ENCODE measurements around the gene PTPN5.
"Not testable (repeated sequence)": the region's sequence is repeated elsewhere in the genome, so short reads cannot be mapped to it uniquely, and the experiment has no call there.

Gene PTPN5

GRCh38 chr11:18706330-18707243 is 85.0 kb downstream of the PTPN5 start:
- peak; percentile 56 for DNase-seq

GRCh38 chr11:18705651-18706281 is 85.8 kb downstream of the PTPN5 start:
- no peak for DNase-seq

GRCh38 chr11:18704698-18705097 is 86.9 kb downstream of the PTPN5 start:
- no peak for DNase-seq

GRCh38 chr11:18704045-18704645 is 87.5 kb downstream of the PTPN5 start:
- DNase-seq, result no peak

GRCh38 chr11:18703001-18703763 is 88.4 kb downstream of the PTPN5 start:
- DNase-seq, result no peak

GRCh38 chr11:18701614-18702216 is 89.9 kb downstream of the PTPN5 start:
- DNase-seq, result no peak

- no peak for DNase-seq
Measured at GRCh38 chr11:18700872-18701271, 90.7 kb downstream of the PTPN5 start.

GRCh38 chr11:18700375-18700774 is 91.2 kb downstream of the PTPN5 start:
- no peak for DNase-seq

GRCh38 chr11:18699848-18700261 is 91.7 kb downstream of the PTPN5 start:
- DNase-seq, result no peak

- DNase-seq, result no peak
Measured at GRCh38 chr11:18699269-18699596, 92.4 kb downstream of the PTPN5 start.

- peak; percentile 79 for DNase-seq
Measured at GRCh38 chr11:18698341-18699268, 93.0 kb downstream of the PTPN5 start, which contains the start of gene TMEM86A. Gene TMEM86A (plus strand): TSS chr11:18698779. CDS start chr11:18698887, 108 bp downstream.

- DNase-seq, result no peak
Measured at GRCh38 chr11:18697576-18697975, 94.0 kb downstream of the PTPN5 start.

GRCh38 chr11:18696638-18697225 is 94.9 kb downstream of the PTPN5 start:
- DNase-seq, result peak; percentile 51

- DNase-seq, result no peak
Measured at GRCh38 chr11:18692941-18693760, 98.4 kb downstream of the PTPN5 start.

- DNase-seq, result not testable (repeated sequence)
Measured at GRCh38 chr11:18691467-18692140, 100.0 kb downstream of the PTPN5 start.

GRCh38 chr11:18684267-18684666 is 107.3 kb downstream of the PTPN5 start:
- no peak for DNase-seq

GRCh38 chr11:18682466-18682865 is 109.1 kb downstream of the PTPN5 start:
- no peak for DNase-seq

GRCh38 chr11:18681949-18682348 is 109.6 kb downstream of the PTPN5 start:
- not testable (repeated sequence) for DNase-seq

Measured in fibroblast of skin of right quadriceps (primary cell).